Stomach smooth muscle (tissue), 2 donors: Measurements from ENCODE around the gene HHAT.

Source experiments
- H3K27ac ChIP-seq: one replicate; pipeline ENCODE4 v1.7.0; 2013; ENCODE audit warnings: mild to moderate bottlenecking, low read length, inconsistent platforms
- H3K27me3 ChIP-seq, 2 donors: one replicate each; pipeline ENCODE4 v1.7.0; 2013; ENCODE audit warnings: low read length in 2 of 2; ENCODE audit not compliant: insufficient read depth in 2 of 2, control insufficient read depth in 1 of 2
- H3K36me3 ChIP-seq, 2 donors: one replicate each; pipeline ENCODE4 v1.7.0; 2013; ENCODE audit warnings: low read length in 2 of 2; ENCODE audit not compliant: control insufficient read depth in 2 of 2, insufficient read depth in 2 of 2
- H3K4me1 ChIP-seq: one replicate; pipeline ENCODE4 v1.7.0; 2013; ENCODE audit warnings: low read length; ENCODE audit not compliant: control insufficient read depth, insufficient read depth
- H3K4me3 ChIP-seq, 2 donors: one replicate each; pipeline ENCODE4 v1.7.0; 2013; ENCODE audit warnings: low read length in 2 of 2
- H3K9ac ChIP-seq, 2 donors: one replicate each; pipeline ENCODE4 v1.7.0; 2013; ENCODE audit warnings: low read length in 2 of 2, mild to moderate bottlenecking in 1 of 2
- H3K9me3 ChIP-seq, 2 donors: one replicate each; pipeline ENCODE4 v1.7.0; 2013; ENCODE audit warnings: low read length in 2 of 2; ENCODE audit not compliant: control insufficient read depth in 2 of 2
- donor health status: healthy.
- donor health status: Pancreatic carcinoma.

Gene HHAT

DNA sequence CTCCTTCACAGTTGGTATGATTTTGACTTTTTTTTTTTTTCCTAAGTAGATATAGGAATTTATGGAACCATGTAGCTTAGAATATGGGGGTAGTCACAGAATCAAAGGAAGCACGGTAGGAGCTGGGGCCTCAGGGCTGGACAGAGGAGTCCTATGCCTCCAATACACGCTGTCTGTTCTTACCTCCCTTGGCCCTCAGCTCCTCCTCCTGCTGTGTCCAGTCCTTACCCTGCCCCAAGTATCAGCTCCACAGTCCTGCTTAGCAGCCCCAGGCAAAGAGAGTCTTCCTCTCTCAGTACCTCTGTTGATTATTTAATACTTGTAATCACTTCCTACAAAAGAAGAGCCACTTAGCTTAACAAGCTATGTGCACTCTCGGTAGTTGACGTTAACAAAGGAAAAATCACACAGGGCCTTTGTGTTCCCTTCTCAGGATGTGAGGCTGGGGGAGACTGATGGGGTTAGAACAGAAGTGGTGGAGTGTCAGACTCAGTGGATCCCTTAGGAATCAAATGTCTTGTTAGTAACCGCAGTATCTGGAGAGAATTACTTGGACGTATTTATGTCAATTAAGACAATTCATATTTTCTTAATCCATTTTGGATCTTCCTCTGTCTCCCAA lies 292.3 kb downstream of the HHAT start:
- no peaks in the 10 kb centered on the region for H3K9me3 ChIP-seq
- no peaks in the 10 kb centered on the region for H3K36me3 ChIP-seq
- H3K9ac ChIP-seq, result no peak overlapping the region
- no peaks in the 10 kb centered on the region for H3K4me1 ChIP-seq
- H3K4me3 ChIP-seq, result no peak overlapping the region
- no peaks in the 10 kb centered on the region for H3K27me3 ChIP-seq
- no peak overlapping the region for H3K27ac ChIP-seq

DNA sequence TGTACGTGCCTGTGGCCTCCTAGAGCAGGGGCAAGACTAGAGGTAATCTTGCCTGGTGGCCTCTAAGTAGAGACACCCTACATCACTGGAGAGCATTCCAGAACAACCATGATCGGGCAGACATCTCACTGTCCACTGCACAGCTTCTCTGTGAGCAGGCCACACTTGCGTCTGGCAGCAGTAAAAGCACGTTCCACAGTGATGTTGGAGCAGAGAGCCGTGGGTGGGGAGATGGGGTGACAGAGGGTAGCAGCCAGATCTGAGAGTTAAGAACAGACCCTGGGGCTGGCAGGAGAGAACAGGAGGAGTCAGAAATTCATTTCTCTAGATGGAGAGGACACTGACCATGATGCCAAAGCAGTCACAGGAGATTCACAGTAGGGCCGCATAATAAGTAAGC lies 293.0 kb downstream of the HHAT start:
- Histone ChIP-seq H3K27me3 (no peaks in the 10 kb centered on the region), H3K27ac (no peak overlapping the region), H3K4me3 (no peak overlapping the region), H3K9ac (no peak overlapping the region), H3K36me3 (no peaks in the 10 kb centered on the region), H3K9me3 (no peaks in the 10 kb centered on the region), H3K4me1 (no peaks in the 10 kb centered on the region)

DNA sequence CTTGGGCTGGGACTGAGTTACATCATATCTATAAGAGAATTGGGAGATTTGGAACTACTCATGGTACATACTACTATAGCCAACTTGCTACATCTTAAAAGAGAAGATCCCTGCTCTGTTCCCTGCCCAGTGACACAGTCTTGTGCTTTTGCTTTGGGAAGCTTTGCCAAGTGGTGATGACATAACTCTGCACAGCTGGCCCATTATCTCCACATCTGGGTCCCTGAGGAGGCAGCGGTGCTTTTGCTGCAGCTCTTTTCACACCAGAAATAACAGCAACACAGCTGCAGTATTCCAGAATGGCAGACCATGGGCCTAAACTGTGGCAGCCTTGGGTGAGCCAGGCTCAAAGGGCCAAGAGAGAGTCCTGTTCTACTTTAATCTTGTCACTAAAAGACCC lies 296.0 kb downstream of the HHAT start:
- Histone ChIP-seq H3K9ac (no peak overlapping the region), H3K4me3 (no peak overlapping the region), H3K36me3 (no peaks in the 10 kb centered on the region), H3K4me1 (no peaks in the 10 kb centered on the region), H3K27me3 (no peaks in the 10 kb centered on the region), H3K27ac (no peak overlapping the region), H3K9me3 (no peaks in the 10 kb centered on the region)

DNA sequence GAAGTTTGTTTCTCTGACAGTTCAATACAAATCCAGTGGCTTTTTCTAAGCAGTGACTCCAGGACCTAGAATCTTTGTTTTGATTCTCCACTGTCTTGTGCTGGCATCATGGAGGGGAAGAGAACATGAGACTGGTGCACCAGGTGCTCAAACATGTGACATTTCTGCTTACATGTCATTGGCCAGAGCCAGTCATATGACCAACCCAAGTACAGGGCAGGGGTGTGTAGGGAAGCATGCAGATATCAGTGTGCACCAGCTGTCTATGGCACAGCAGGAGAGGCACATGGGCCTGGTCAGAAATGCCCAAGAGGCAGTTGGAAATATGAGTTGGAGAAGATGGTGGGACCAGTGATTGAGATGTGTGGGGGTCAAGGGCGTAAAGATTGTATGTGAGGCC lies 297.0 kb downstream of the HHAT start:
- Histone ChIP-seq H3K36me3 (no peaks in the 10 kb centered on the region), H3K9ac (no peak overlapping the region), H3K4me3 (no peak overlapping the region), H3K27ac (no peak overlapping the region), H3K9me3 (no peaks in the 10 kb centered on the region), H3K27me3 (no peaks in the 10 kb centered on the region), H3K4me1 (no peaks in the 10 kb centered on the region)

DNA sequence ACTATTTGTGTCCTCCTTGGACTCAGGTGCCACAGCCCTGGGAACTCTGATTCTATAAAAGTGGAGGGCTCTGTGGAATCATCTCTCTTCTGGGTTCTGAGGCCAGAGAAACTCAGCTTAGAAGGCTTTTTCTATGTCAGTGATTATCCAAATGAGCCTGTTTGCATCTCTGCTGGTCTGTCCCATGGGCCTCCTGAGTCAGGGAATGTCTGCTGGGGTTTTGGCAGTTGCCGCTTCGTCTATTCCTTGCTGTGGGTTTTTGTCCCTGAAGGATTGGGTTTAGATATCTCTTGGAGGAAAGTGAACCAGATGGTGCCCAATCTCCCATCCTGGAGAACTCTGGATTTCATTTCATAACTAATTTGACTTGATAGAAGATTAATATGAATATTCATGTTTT lies 297.6 kb downstream of the HHAT start:
- Histone ChIP-seq H3K9ac (no peak overlapping the region), H3K27ac (no peak overlapping the region), H3K4me1 (no peaks in the 10 kb centered on the region), H3K9me3 (no peaks in the 10 kb centered on the region), H3K4me3 (no peak overlapping the region), H3K27me3 (no peaks in the 10 kb centered on the region), H3K36me3 (no peaks in the 10 kb centered on the region)

DNA sequence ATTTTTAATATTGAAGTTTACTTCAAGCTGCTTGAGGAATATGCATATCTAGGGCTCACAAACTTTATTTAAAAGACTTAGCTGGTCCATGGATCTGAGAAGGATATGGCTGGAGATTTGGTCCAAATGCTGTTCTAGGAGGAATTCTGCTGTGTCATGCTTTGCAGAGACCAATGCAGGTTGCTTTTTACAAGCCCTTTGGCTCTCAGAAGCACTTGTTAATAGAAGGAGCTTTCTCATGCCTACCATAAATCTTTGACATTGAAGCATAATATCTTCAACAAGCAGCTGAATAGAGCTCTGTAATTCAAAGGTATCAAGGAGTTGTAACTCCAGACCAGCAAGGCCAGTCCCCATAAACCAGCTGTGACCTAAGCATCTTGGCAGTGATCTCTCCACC lies 299.1 kb downstream of the HHAT start:
- H3K4me1 ChIP-seq, result no peaks in the 10 kb centered on the region
- no peak overlapping the region for H3K27ac ChIP-seq
- H3K27me3 ChIP-seq, result no peaks in the 10 kb centered on the region
- H3K4me3 ChIP-seq, result no peak overlapping the region
- no peaks in the 10 kb centered on the region for H3K9me3 ChIP-seq
- H3K36me3 ChIP-seq, result no peaks in the 10 kb centered on the region
- H3K9ac ChIP-seq, result no peak overlapping the region

DNA sequence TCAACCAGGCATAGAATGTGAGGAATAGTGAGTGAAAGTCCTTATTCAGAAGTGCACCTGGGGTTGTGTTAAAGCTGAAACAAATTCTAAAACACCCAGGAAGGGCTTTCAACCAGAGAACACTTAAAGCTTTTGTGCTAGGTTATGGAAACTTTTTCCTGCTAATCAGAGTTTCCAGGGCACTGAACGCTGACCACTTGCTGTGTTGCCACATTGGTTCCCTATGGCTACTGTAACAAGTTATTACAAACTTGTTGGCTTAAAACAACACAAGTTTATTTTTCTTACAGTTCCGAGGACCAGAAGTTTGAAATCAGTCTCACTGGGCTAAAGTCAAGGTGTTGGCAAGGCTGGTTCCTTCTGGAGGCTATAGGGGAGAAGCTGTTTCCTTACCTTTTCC lies 300.6 kb downstream of the HHAT start:
- no peak overlapping the region for H3K9ac ChIP-seq
- H3K27ac ChIP-seq, result no peak overlapping the region
- no peaks in the 10 kb centered on the region for H3K27me3 ChIP-seq

DNA sequence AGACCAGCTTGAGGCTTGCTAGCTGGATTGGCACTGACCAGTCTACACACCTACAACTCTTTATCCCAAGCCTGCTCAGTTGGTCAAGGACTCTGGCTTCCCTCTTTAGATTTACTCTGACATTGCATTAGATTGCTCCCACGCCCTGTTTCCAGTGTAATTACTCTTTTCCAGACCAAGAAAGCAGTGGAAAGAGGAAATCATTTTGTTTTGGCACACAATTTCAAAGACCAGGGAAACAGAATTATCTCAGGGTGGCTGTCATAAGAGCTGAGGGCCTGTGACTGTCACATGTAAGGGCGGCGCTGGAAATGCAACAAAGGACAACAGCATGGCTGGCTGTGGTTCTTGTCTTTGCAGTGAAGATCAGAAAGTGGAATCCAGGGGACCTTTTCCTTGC lies 302.7 kb downstream of the HHAT start:
- H3K4me1 ChIP-seq, result no peaks in the 10 kb centered on the region
- H3K4me3 ChIP-seq, result no peak overlapping the region
- H3K9ac ChIP-seq, result no peak overlapping the region
- no peaks in the 10 kb centered on the region for H3K27me3 ChIP-seq
- no peaks in the 10 kb centered on the region for H3K9me3 ChIP-seq
- H3K27ac ChIP-seq, result no peak overlapping the region
- H3K36me3 ChIP-seq, result no peaks in the 10 kb centered on the region

More for the DNA sequence above, 300.6 kb downstream of the HHAT start:
- no peaks in the 10 kb centered on the region for H3K9me3 ChIP-seq
- H3K4me3 ChIP-seq, result no peak overlapping the region
- no peaks in the 10 kb centered on the region for H3K4me1 ChIP-seq
- H3K36me3 ChIP-seq, result no peaks in the 10 kb centered on the region

DNA sequence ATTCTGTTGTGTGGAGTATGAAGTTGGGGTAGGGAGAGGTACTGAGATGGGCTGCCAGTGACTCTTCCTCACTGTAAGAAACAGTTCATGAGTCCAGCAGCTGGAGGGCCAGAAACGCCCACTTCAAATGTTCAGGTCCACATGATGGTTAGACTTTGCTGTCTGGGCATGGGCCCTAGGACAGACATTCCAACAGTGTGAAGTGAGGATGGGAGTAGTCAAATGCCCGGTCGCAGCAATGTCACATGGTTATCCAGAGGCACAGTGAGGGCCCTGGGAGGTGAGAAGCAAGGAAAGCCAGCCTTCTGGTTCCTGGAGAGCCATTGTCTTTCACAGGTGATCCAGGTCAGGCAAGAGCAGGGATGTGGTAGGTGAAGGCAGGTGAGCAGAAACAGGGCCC lies 304.4 kb downstream of the HHAT start:
- H3K4me1 ChIP-seq, result no peaks in the 10 kb centered on the region
- H3K9ac ChIP-seq, result no peak overlapping the region
- no peaks in the 10 kb centered on the region for H3K9me3 ChIP-seq
- no peak overlapping the region for H3K27ac ChIP-seq
- H3K36me3 ChIP-seq, result no peaks in the 10 kb centered on the region
- no peaks in the 10 kb centered on the region for H3K27me3 ChIP-seq
- H3K4me3 ChIP-seq, result no peak overlapping the region

DNA sequence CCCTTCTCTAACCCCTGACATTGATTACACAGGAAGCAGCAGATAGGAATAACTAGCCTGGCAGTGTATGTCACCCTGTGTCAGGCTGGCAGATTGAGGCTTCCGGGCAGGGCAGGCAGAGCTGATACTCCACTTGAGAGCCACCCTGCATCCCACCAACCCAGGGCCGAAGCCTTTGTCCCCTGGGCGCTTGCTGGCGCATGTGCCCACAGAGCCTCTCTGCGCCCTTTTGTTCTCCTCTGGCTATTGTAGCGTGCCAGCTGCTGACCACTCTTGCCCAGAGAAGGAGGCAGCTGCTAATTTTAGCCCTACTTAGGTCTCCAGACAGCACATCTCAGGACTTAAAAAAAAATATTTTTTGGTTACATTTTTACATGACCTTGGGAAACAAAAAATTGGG lies 304.9 kb downstream of the HHAT start:
- Histone ChIP-seq H3K4me3 (no peak overlapping the region), H3K4me1 (no peaks in the 10 kb centered on the region), H3K9me3 (no peaks in the 10 kb centered on the region), H3K27me3 (no peaks in the 10 kb centered on the region), H3K9ac (no peak overlapping the region), H3K36me3 (no peaks in the 10 kb centered on the region), H3K27ac (no peak overlapping the region)

DNA sequence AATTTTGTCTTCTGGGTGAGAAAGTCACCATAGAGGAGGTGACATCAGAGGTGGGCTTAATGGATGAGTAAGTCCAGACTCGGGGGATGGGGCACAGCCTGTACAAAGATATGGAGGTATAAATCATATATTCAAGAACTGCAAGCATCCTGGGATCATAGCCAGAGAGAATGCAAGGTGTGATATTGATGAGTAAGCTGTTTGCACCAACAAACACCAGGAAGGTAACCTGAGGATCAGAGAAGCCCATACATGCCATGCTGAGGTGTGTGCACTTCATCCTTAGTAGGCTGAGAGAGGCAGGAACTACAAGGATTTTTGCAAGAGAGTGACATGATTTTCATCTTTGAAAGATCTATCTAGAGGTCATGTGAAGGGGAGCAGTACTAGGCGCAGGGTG lies 306.4 kb downstream of the HHAT start:
- H3K36me3 ChIP-seq, result no peaks in the 10 kb centered on the region
- H3K4me1 ChIP-seq, result no peaks in the 10 kb centered on the region
- H3K9ac ChIP-seq, result no peak overlapping the region
- H3K4me3 ChIP-seq, result no peak overlapping the region
- H3K9me3 ChIP-seq, result no peaks in the 10 kb centered on the region
- no peaks in the 10 kb centered on the region for H3K27me3 ChIP-seq
- no peak overlapping the region for H3K27ac ChIP-seq
